Suprapubic skin (tissue), 4 donors: ENCODE data around the gene JPH3. TPM values are rescaled to one million over a fixed set of nuclear protein-coding genes. Genes with fewer than 3 reads are reported as not detected.

Experiments
- DNase-seq, 2 donors: peaks; one replicate each; pipeline ENCODE4 v3.0.0-alpha.2; 2019; ENCODE audit warnings: low spot score in 2 of 2
- H3K27ac ChIP-seq: fragments of 200-600 bp; sonication (generic); one replicate; pipeline ENCODE4 v1.5.1; 2019
- H3K27me3 ChIP-seq: fragments of 200-600 bp; sonication (generic); one replicate; pipeline ENCODE4 v1.5.1; 2019
- H3K36me3 ChIP-seq: fragments of 200-600 bp; sonication (generic); one replicate; pipeline ENCODE4 v1.5.1; 2019
- H3K4me1 ChIP-seq: fragments of 200-600 bp; sonication (generic); one replicate; pipeline ENCODE4 v1.5.1; 2019
- H3K4me3 ChIP-seq: fragments of 200-600 bp; sonication (generic); one replicate; pipeline ENCODE4 v1.5.1; 2019; ENCODE audit warnings: mild to moderate bottlenecking
- H3K9me3 ChIP-seq: fragments of 200-600 bp; sonication (generic); one replicate; pipeline ENCODE4 v1.5.1; 2019
- CTCF ChIP-seq, 2 donors: fragments of 200-600 bp in 1 of 2; fragments of 450-650 bp in 1 of 2; sonication (generic) in 1 of 2; IDR thresholded peaks; one replicate each; pipeline ENCODE4 v1.5.1; 2016 to 2019; ENCODE audit warnings: antibody characterized with exemption in 2 of 2, mild to moderate bottlenecking in 1 of 2, moderate library complexity in 1 of 2
- EP300 ChIP-seq: sonication (generic); formaldehyde crosslinking; IDR thresholded peaks from one replicate; pipeline ENCODE4 v1.6.1; 2017; ENCODE audit warnings: antibody characterized with exemption
- POLR2A ChIP-seq, 2 donors: fragments of 450-650 bp; IDR thresholded peaks; one replicate each; pipeline ENCODE4 v1.6.1; 2017; ENCODE audit warnings: antibody characterized with exemption in 2 of 2, mild to moderate bottlenecking in 2 of 2, moderate library complexity in 2 of 2
- POLR2AphosphoS5 ChIP-seq, 3 donors: sonication (generic); formaldehyde crosslinking; IDR thresholded peaks; one replicate each; pipeline ENCODE4 v1.6.1; 2017; ENCODE audit warnings: antibody characterized with exemption in 3 of 3
- WGBS: methylation state at CpG from one replicate; pipeline ENCODE4 v1.1.5; 2018; 5-methylcytosine and 5-hydroxymethylcytosine counted together
- total RNA-seq, 4 donors: library from RNA; depleted of rRNA; stranded (reverse); fragments of >200 nt; gene quantifications; one replicate each; pipeline ENCODE4 v1.1.0, GENCODE V29; 2016

The JPH3 gene
- total RNA-seq, 4 donors from 2014 or later = not detected

- Histone ChIP-seq H3K9me3 (no peaks in the 10 kb centered on the region), H3K27ac (no peak overlapping the region), H3K4me3 (no peak overlapping the region), H3K27me3 (peaks cover 65% of the 10 kb centered on the region), H3K4me1 (no peaks in the 10 kb centered on the region), H3K36me3 (no peaks in the 10 kb centered on the region)
- no peak for DNase-seq
- TF ChIP-seq CTCF (IDR thresholded peaks at IDR 0.05) (no peak), EP300 (no peak), POLR2AphosphoS5 (IDR thresholded peaks at IDR 0.05) (no peak), POLR2A (IDR thresholded peaks at IDR 0.05) (no peak)
- 11% methylated on average over 16 of the region's 16 CpGs for WGBS
Measured at GRCh38 chr16:87661561-87661960, 59.3 kb downstream of the JPH3 start.

GRCh38 chr16:87662254-87663204, 60.2 kb downstream of the JPH3 start:
- DNase-seq = no peak
- WGBS = 80% methylated on average over 23 of the region's 25 CpGs
- Histone ChIP-seq H3K9me3 (no peaks in the 10 kb centered on the region), H3K4me1 (no peaks in the 10 kb centered on the region), H3K27ac (no peak overlapping the region), H3K4me3 (no peak overlapping the region), H3K27me3 (peaks cover 61% of the 10 kb centered on the region), H3K36me3 (no peaks in the 10 kb centered on the region)
- no peak for TF ChIP-seq POLR2AphosphoS5 (IDR thresholded peaks at IDR 0.05)
- no peak for TF ChIP-seq EP300
- no peak for TF ChIP-seq CTCF (IDR thresholded peaks at IDR 0.05)
- TF ChIP-seq POLR2A (IDR thresholded peaks at IDR 0.05) = no peak

- TF ChIP-seq EP300 (no peak), CTCF (IDR thresholded peaks at IDR 0.05) (no peak), POLR2A (IDR thresholded peaks at IDR 0.05) (no peak), POLR2AphosphoS5 (IDR thresholded peaks at IDR 0.05) (no peak)
- H3K4me3 ChIP-seq = no peak overlapping the region
- H3K27me3 ChIP-seq = peaks cover 48% of the 10 kb centered on the region
- no peaks in the 10 kb centered on the region for H3K36me3 ChIP-seq
- DNase-seq = no peak
- H3K4me1 ChIP-seq = no peaks in the 10 kb centered on the region
- WGBS = 57% methylated on average over 9 of the region's 11 CpGs
- no peaks in the 10 kb centered on the region for H3K9me3 ChIP-seq
- no peak overlapping the region for H3K27ac ChIP-seq
Measured at GRCh38 chr16:87664792-87665191, 62.5 kb downstream of the JPH3 start.

- Histone ChIP-seq H3K4me1 (no peaks in the 10 kb centered on the region), H3K36me3 (no peaks in the 10 kb centered on the region), H3K9me3 (no peaks in the 10 kb centered on the region), H3K27me3 (peaks cover 45% of the 10 kb centered on the region), H3K4me3 (no peak overlapping the region), H3K27ac (no peak overlapping the region)
- no peak for DNase-seq
- WGBS = 84% methylated on average over 11 of the region's 15 CpGs
- TF ChIP-seq CTCF (IDR thresholded peaks at IDR 0.05) = no peak
Measured at GRCh38 chr16:87665193-87665592, 62.9 kb downstream of the JPH3 start.

- no peak overlapping the region for H3K27ac ChIP-seq
- 81% methylated on average over 8 of the region's 16 CpGs for WGBS
- no peak for DNase-seq
- H3K9me3 ChIP-seq = no peaks in the 10 kb centered on the region
- no peak for TF ChIP-seq POLR2AphosphoS5 (IDR thresholded peaks at IDR 0.05)
- no peaks in the 10 kb centered on the region for H3K4me1 ChIP-seq
- H3K36me3 ChIP-seq = no peaks in the 10 kb centered on the region
- H3K4me3 ChIP-seq = no peak overlapping the region
- H3K27me3 ChIP-seq = peaks cover 31% of the 10 kb centered on the region
Measured at GRCh38 chr16:87666919-87667318, 64.6 kb downstream of the JPH3 start.
